D341Med (cell line): ENCODE data around the gene PPP3R1.

Experiments
- DNase-seq: peaks from one replicate; pipeline ENCODE4 v3.0.0; 2012; ENCODE audit warnings: low spot score

PPP3R1 gene

DNA sequence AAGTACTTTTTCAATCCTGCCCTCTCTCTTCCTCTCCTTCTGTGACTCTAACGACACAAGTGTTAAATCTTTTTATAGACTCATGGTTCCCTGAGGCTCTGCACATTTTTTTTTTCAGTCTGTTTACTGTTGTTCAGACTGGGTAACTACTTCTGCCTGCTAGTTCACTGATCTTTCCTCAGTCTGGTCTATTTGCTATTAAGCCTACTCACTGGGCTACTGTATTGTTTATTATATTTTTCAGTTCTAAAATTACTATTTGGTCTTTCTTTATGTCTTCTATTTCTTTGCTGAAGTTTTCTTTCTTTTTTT is 21.3 kb downstream of the PPP3R1 start:
- DNase-seq = no peak

- no peak for DNase-seq
These were observed 21.9 kb downstream of the PPP3R1 start for GRCh38 chr2:68230241-68231060.

DNA sequence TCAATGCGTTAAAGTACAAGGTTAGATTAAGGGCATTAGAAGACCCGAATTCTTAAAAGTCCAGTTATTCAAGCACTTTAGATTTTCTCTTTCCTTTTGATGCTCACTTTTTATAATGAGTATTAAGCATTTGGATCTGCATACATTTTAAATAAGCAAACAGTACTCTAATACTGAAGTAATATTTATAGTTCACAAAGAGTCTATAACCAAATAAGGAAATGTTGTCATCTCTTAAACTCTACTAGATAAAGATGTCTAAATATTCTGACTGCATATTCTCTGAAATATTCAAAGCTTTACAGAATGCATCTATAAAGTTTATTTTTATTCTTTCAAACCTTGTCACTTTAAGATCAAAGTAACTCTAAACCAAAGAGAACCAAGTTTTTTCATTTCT is 25.5 kb downstream of the PPP3R1 start:
- DNase-seq = no peak

GRCh38 chr2:68225119-68225632 is 27.2 kb downstream of the PPP3R1 start:
- peak; percentile 55 for DNase-seq

DNA sequence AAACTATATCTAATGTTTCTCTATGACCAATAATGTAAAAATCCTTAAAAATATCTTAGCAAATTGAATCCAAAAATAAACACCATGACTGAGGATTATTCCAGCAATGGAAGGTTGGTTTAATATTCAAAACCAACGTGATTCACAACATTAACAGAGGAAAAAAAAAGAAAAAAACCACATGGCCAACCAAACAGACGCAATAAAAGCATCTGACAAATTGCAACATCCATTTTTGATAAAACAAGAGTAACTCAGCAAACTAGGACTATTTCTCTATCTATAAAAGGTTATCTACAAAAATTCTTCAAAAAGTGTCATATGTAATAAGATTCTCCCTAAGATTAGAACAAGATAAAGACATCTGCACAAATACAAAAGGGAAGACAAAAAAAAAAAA is 28.9 kb downstream of the PPP3R1 start:
- no peak for DNase-seq

GRCh38 chr2:68222287-68222686 is 30.0 kb downstream of the PPP3R1 start:
- DNase-seq = no peak

GRCh38 chr2:68218343-68218901 is 33.9 kb downstream of the PPP3R1 start:
- DNase-seq = no peak

DNA sequence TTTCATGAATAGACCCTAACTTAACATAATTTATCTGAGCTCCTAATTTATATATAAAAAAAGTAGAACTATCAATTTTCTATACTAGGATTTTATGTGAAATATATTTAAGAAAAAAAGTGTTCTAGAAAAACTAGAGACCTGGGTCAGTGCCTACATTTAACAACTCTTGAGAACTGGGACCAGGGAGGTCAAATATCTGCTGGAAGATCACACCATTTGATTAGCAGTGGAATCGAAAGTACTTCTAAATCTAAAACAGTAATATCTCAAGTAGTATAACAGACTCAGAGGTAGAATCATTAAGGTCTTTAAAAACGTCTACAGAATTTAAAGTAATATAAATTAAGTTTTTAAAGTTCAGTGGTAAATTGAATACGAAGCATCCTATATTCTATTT is 34.6 kb downstream of the PPP3R1 start:
- DNase-seq = no peak

DNA sequence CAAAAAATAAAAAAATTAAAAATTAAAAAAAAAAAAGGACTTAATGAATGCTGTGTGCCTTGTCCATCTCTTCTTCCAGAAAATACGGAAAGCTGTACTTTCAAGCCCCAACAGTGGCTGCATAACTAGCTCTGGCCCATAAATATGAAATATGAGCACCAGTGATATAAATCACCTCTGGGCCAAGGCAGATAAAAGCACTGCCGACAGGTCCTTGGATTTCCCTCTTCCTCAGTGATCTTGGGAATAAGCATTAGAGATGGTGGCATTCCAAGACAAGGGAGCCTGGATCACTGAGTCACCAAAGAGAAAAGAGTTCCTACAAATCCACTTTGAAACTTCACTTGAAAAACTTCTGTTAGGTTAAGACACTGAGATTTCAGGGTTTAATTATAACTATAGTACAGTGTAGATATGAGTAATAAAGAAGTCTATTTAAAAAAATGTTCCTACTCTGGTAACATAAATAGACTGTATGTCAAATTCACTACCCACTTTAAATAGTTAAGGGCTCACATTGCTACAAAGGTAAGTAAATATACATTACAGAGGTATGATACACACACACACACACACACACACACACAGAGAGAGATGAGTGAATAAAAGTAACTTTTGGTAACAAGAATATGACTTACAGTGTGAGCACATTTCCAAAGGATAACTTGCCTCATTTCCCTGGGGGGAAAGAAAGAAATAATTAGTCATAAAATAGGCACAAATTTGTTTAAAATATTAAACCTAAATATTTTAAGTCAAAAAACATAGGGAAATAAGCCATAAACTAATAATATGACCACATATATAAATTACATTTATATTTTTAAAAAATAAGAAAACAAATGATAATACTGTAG is 35.6 kb downstream of the PPP3R1 start:
- no peak for DNase-seq

- no peak for DNase-seq
These were observed 38.0 kb downstream of the PPP3R1 start for GRCh38 chr2:68214381-68214780.

DNA sequence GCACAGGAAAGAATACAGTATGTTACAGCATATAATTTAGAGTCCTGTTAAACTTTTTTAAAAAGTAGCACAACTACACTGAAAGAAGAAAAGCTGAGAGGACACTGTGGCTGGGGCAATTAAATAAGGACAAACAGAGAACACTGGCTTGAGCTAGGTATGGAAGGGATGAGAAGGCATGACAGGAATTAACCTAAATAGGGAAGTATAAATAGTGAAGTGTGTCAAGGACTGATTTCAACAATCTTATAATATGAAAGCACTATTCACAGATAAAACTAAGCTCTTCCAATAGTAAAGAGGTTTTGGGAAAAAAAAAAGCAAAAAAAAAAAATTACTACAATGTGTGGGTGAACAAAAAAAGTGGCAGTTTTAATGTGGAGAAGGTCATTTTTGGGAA is 45.5 kb downstream of the PPP3R1 start:
- no peak for DNase-seq

DNA sequence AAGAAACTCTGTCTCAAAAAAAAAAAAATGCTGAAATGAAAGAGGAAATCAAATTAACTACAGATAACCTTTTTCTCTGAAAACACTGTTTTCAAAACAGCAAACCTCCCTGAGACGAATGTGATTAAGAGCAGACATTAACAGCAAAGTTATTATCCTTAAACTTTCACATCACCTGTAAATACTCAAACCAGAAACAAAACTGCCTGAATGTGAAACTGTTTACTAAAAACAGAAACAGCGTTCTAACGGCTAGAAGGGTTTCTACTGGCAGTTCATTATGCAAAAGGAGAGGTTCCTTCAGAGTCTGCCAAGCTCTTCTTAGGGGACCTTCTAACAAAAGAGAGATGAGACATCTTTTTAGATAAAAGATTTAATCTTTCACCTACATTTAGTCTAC is 48.7 kb downstream of the PPP3R1 start:
- no peak for DNase-seq

DNA sequence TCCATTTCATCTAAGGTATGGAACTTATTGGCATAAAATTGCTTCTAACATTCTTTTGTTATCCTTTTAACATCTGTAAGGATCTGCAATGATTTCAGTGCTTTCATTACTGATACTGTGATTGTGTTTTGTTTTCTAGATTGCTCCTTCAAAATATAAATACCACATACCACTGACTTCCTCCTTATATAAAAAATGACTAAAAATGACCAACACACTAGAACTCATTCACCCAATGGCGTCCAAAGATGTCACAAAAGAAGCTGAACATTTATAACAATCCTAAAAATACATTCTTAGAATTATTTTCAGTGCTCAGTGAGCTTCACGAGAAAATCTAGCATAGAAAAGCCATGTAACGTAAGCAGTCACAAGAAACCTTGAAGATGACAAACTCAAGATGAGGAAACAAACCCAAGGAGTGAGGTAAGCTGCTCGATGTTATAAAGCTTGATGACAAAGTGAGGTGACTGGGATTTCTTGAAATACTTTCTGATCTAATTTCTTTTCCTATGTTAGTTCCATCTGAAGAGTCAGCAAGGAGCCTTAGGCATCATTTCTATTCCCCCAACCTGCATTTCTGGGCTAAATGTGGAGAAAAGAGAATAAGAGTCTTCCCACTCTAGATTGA is 52.1 kb downstream of the PPP3R1 start:
- no peak for DNase-seq

GRCh38 chr2:68196120-68196716 is 56.1 kb downstream of the PPP3R1 start:
- DNase-seq = peak; percentile 26

DNA sequence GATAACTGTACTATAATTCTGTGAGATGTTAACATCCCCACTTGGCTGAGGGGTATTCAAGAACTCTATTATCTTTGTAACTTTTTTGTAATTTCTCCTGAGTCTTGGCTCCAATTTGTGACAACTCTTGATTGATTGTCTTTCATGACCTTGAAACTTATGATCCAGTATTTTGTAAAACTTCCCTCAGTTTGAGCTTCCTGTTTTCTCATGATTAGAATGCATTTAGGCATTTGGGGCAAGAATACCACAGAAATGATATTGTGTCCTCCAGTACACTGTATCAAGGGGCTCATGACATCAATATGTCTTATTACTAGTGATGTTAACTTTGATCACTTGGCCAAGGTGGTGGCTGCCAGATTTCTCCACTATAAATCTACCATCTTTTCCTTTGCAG is 57.2 kb downstream of the PPP3R1 start:
- no peak for DNase-seq

DNA sequence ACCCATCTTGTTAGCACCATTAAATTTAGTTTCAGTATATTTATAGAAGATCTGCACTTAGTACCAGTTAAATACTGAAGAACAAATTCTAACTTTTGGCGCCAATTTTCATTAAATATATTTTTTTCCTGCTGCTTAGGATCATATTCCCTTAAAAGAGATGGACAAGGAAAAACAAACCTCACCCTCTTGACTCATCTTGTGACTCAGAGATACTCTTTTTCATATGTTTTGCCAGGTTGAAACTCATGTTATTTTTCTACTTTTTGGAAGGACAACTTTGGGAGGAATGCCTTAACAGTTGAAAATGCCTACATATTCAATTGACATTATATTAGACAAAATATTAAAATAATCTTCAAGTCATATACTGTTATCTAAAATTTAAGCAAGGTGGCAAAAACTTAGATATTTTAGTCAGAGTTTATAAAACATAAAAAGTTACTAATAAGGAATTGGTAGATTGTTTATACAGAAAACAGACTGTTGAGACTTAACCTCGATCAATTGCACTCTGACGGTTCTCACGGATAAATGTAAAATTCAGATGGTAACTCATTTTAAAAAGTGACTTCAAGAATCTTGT is 58.5 kb downstream of the PPP3R1 start:
- DNase-seq = no peak

- no peak for DNase-seq
These were observed 59.2 kb downstream of the PPP3R1 start for GRCh38 chr2:68193144-68193543.

DNA sequence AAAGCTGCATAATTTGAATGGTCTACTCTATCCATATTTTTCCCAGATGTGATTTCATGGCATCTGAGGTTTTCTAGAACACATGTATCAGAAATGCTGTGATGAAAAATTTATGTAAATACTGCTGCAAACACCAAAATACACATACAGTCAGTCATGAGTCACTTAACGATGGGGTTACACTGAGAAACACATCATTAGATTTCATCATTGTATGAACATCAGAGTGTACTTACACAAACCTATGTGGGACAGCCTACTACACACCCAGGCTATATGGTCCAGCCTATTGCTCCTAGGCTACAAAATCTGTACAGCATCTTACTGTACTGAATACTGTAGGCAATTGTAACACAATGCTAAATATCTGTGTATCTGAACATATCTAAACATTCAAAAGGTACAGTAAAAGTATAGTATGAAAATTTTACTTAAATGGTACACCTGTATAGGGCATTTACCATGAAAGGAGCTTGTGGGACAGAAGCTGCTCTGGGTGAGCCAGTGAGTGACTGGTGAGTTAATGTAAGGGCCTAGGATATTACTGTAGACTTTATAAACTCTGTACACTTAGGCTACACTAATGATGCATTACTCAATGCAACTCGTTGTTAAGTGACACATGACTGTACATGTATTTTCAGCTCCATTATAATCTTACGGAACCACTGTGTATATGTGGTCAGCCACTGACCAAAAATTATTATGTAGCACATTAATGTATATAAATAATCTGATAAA is 61.2 kb downstream of the PPP3R1 start:
- no peak for DNase-seq

- DNase-seq = no peak
These were observed 62.1 kb downstream of the PPP3R1 start for GRCh38 chr2:68189991-68190784.

DNA sequence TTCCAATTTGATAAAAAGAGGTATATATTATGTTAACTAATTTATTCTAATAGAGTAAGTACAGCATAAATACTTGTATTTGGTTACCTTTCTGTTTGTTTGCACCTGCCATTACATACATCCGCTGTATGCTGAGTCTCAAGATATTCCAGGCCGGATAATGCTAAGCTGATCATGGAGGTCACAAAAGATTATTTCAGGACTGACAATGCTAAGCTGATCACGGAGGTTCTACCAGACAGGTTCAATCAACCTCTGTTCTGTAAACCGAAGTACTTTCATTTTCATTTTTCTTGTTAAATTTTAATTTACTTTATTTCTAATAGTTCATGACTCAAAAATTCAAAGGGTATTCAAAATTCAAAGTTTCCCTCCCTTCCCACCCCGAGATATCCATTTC is 63.5 kb downstream of the PPP3R1 start:
- peak; percentile 51 for DNase-seq
